Measurements from ENCODE around the gene ACAA1. TPM values are rescaled to one million over a fixed set of nuclear protein-coding genes. Genes with fewer than 3 reads are reported as not detected.
A peak's percentile ranks its signal among the peaks of the same experiment; 100 is the strongest.
"Not testable (repeated sequence)": the region's sequence is repeated elsewhere in the genome, so short reads cannot be mapped to it uniquely, and the experiment has no call there.

ACAA1 gene
- total RNA-seq, 1 experiment from 2014 or later = 23.4 TPM

- H3K27me3 ChIP-seq (ENCODE audit: low read length) = no peaks in the 10 kb centered on the region
- H3K27ac ChIP-seq (ENCODE audit: low read length) = peak overlapping the region; percentile 40
- H2AFZ ChIP-seq (ENCODE audit: low read length) = no peak overlapping the region
- H3K9me3 ChIP-seq (ENCODE audit: low read length) = no peaks in the 10 kb centered on the region
- H3K9me2 ChIP-seq (replicated peaks; ENCODE audit: insufficient read depth, low read length) = no peaks in the 10 kb centered on the region
- H3K9ac ChIP-seq (ENCODE audit: low read length) = peak overlapping the region; percentile 58
- H3K36me3 ChIP-seq (ENCODE audit: insufficient read depth, low read length) = peaks cover 4% of the 10 kb centered on the region; the same call in 1 of the 2 replicates
- H3K4me2 ChIP-seq (ENCODE audit: low read depth, low read length, poor library complexity, severe bottlenecking) = peak overlapping the region; percentile 68
- DNase-seq = no peak
- H3K79me2 ChIP-seq (ENCODE audit: low read length) = peaks cover 71% of the 10 kb centered on the region
- H3K4me3 ChIP-seq (ENCODE audit: low read length) = peak overlapping the region; percentile 89
- peaks cover 19% of the 10 kb centered on the region for H4K20me1 ChIP-seq (ENCODE audit: insufficient read depth, low read depth, low read length)
- peaks cover 60% of the 10 kb centered on the region for H3K4me1 ChIP-seq (ENCODE audit: low read length)
These were observed 30.7 kb upstream of the ACAA1 start for GRCh38 chr3:38167591-38167990.

- peaks cover 8% of the 10 kb centered on the region; the same call in 1 of the 2 replicates for H4K20me1 ChIP-seq (ENCODE audit: insufficient read depth, low read depth, low read length)
- peak overlapping the region; percentile 92 for H3K9ac ChIP-seq (ENCODE audit: low read length)
- H2AFZ ChIP-seq (ENCODE audit: low read length) = no peak overlapping the region
- H3K4me2 ChIP-seq (ENCODE audit: low read depth, low read length, poor library complexity, severe bottlenecking) = peak overlapping the region; percentile 68
- peak overlapping the region; percentile 79 for H3K27ac ChIP-seq (ENCODE audit: low read length)
- DNase-seq = peak; percentile 72
- peaks cover 4% of the 10 kb centered on the region; the same call in 1 of the 2 replicates for H3K36me3 ChIP-seq (ENCODE audit: insufficient read depth, low read length)
- H3K9me2 ChIP-seq (replicated peaks; ENCODE audit: insufficient read depth, low read length) = no peaks in the 10 kb centered on the region
- H3K27me3 ChIP-seq (ENCODE audit: low read length) = no peaks in the 10 kb centered on the region
- peak overlapping the region; percentile 89 for H3K4me3 ChIP-seq (ENCODE audit: low read length)
- H3K79me2 ChIP-seq (ENCODE audit: low read length) = peaks cover 54% of the 10 kb centered on the region
- peaks cover 42% of the 10 kb centered on the region for H3K4me1 ChIP-seq (ENCODE audit: low read length)
- no peaks in the 10 kb centered on the region for H3K9me3 ChIP-seq (ENCODE audit: low read length)
These were observed 28.9 kb upstream of the ACAA1 start for GRCh38 chr3:38165722-38166387.

DNA sequence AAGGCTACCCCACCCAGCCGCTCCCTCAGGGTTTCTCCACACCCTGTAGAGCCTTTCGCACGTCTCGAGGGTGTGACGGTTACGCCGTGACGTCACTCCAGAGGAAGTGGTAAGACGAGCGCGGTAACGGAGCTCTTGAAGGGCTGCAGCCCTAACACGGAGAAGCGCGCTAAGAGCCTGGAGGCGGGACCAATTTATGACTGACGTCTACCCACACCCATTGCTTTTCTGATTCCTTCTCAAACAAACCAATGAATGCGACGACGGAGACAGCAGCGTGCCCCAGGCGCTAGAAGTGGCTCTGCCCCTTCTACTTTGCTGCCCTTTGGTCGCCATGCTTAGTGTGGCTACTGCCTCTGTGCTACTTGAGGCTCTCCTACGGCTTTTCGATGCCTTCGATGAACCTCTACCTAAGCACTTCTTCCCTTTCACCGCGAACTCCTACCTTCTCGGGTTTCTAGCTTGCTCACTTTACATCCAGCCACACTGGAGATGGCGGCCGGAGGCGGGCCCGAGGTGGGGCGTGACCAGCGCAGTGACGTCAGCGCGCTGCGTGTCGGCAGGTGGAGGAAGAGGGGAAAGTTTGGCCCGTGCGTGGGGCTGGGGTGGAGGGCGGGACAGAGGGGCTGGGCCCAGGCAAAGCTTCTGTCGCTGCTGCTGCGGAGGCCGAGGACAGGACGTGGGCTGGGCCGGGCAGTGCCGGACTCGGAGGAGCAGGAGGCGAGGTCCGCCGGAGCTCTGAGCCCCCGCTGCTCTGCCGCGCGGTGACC is 28.2 kb upstream of the ACAA1 start, which contains the start of gene OXSR1:
TSS of gene OXSR1 (plus strand) at position 586 of the 770 bp plus-strand sequence. CDS start 340 bp downstream, outside the sequence.
- Histone ChIP-seq H3K36me3 (ENCODE audit: insufficient read depth, low read length) (peaks cover 4% of the 10 kb centered on the region; the same call in 1 of the 2 replicates), H3K27ac (ENCODE audit: low read length) (peak within 1 kb of the TSS; percentile 79), H4K20me1 (ENCODE audit: insufficient read depth, low read depth, low read length) (peaks cover 3% of the 10 kb centered on the region; the same call in 1 of the 2 replicates), H3K9me3 (ENCODE audit: low read length) (no peaks in the 10 kb centered on the region), H3K4me2 (ENCODE audit: low read depth, low read length, poor library complexity, severe bottlenecking) (peak within 1 kb of the TSS; percentile 68), H3K9me2 (replicated peaks; ENCODE audit: insufficient read depth, low read length) (no peaks in the 10 kb centered on the region), H2AFZ (ENCODE audit: low read length) (peak within 1 kb of the TSS; percentile 77; the same call in 1 of the 2 replicates), H3K4me1 (ENCODE audit: low read length) (peaks cover 37% of the 10 kb centered on the region), H3K9ac (ENCODE audit: low read length) (peak within 1 kb of the TSS; percentile 92), H3K79me2 (ENCODE audit: low read length) (peaks cover 47% of the 10 kb centered on the region), H3K27me3 (ENCODE audit: low read length) (no peaks in the 10 kb centered on the region), H3K4me3 (ENCODE audit: low read length) (peak within 1 kb of the TSS; percentile 89)
- peak; percentile 100 for DNase-seq

GRCh38 chr3:38164643-38164951 is 27.7 kb upstream of the ACAA1 start:
- Histone ChIP-seq H3K4me1 (ENCODE audit: low read length) (peaks cover 37% of the 10 kb centered on the region), H4K20me1 (ENCODE audit: insufficient read depth, low read depth, low read length) (peaks cover 3% of the 10 kb centered on the region; the same call in 1 of the 2 replicates), H3K27me3 (ENCODE audit: low read length) (no peaks in the 10 kb centered on the region), H3K36me3 (ENCODE audit: insufficient read depth, low read length) (peaks cover 4% of the 10 kb centered on the region; the same call in 1 of the 2 replicates), H3K79me2 (ENCODE audit: low read length) (peaks cover 42% of the 10 kb centered on the region), H3K9me3 (ENCODE audit: low read length) (no peaks in the 10 kb centered on the region), H2AFZ (ENCODE audit: low read length) (peak overlapping the region; percentile 10; the same call in 1 of the 2 replicates), H3K9me2 (replicated peaks; ENCODE audit: insufficient read depth, low read length) (no peaks in the 10 kb centered on the region), H3K4me3 (ENCODE audit: low read length) (peak overlapping the region; percentile 89), H3K4me2 (ENCODE audit: low read depth, low read length, poor library complexity, severe bottlenecking) (peak overlapping the region; percentile 68), H3K27ac (ENCODE audit: low read length) (peak overlapping the region; percentile 31), H3K9ac (ENCODE audit: low read length) (peak overlapping the region; percentile 66)
- no peak for DNase-seq

DNA sequence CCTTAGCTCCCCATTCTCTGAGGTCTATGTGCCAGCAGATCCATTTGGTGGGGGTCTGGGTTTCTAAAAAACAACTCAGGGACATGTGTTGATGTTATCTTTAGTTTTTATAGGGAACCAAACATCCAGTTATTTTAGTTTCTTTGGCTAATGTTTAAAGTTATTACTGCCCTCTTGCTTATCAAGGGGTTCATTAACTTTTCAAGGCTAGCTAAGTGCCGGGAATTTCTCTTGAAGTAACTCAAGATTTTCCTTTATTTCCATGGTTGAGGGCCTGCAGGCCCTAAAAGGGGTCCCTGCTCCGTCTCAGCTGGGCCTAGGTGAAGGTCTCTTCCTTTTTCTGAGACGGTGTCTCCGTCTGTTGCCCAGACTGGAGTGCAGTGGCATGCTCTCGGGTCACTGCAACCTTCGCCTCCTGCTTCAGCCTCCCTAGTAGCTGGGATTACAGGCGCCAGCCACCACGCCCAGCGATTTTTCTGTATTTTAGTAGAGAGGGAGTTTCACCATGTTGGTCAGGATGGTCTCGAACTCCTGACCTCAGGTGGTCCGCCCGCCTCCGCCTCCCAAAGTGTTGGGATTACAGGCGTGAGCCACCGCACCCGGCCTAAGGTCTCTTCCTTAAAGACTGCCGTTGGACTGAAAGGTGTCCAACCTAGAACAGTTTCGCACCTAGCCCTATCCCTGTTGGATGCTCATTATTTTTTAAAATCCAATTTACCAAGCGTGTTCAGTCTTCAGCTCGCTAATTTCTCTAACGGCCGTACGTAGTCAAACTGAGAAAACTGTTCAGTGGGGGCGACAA is 27.1 kb upstream of the ACAA1 start:
- no peak for DNase-seq
- Histone ChIP-seq H3K9me2 (replicated peaks; ENCODE audit: insufficient read depth, low read length) (no peaks in the 10 kb centered on the region), H3K36me3 (ENCODE audit: insufficient read depth, low read length) (peaks cover 4% of the 10 kb centered on the region; the same call in 1 of the 2 replicates), H3K4me1 (ENCODE audit: low read length) (peaks cover 36% of the 10 kb centered on the region), H4K20me1 (ENCODE audit: insufficient read depth, low read depth, low read length) (peaks cover 3% of the 10 kb centered on the region; the same call in 1 of the 2 replicates), H3K4me2 (ENCODE audit: low read depth, low read length, poor library complexity, severe bottlenecking) (peak overlapping the region; percentile 68), H2AFZ (ENCODE audit: low read length) (0 out of 2 replicates have a peak overlapping the region, but pooled peaks have one; percentile 32), H3K27me3 (ENCODE audit: low read length) (no peaks in the 10 kb centered on the region), H3K79me2 (ENCODE audit: low read length) (peaks cover 36% of the 10 kb centered on the region), H3K9me3 (ENCODE audit: low read length) (no peaks in the 10 kb centered on the region), H3K4me3 (ENCODE audit: low read length) (peak overlapping the region; percentile 89), H3K27ac (ENCODE audit: low read length) (peak overlapping the region; percentile 31), H3K9ac (ENCODE audit: low read length) (peak overlapping the region; percentile 66)

- Histone ChIP-seq H3K27ac (ENCODE audit: low read length) (no peak overlapping the region), H3K4me1 (ENCODE audit: low read length) (peaks cover 28% of the 10 kb centered on the region), H3K79me2 (ENCODE audit: low read length) (peaks cover 29% of the 10 kb centered on the region), H3K36me3 (ENCODE audit: insufficient read depth, low read length) (no peaks in the 10 kb centered on the region; the same call in 1 of the 2 replicates), H3K4me3 (ENCODE audit: low read length) (peak overlapping the region; percentile 89; the same call in 1 of the 2 replicates), H4K20me1 (ENCODE audit: insufficient read depth, low read depth, low read length) (peaks cover 3% of the 10 kb centered on the region; the same call in 1 of the 2 replicates), H3K9me2 (replicated peaks; ENCODE audit: insufficient read depth, low read length) (no peaks in the 10 kb centered on the region), H3K27me3 (ENCODE audit: low read length) (no peaks in the 10 kb centered on the region), H3K9me3 (ENCODE audit: low read length) (no peaks in the 10 kb centered on the region), H3K9ac (ENCODE audit: low read length) (no peak overlapping the region), H3K4me2 (ENCODE audit: low read depth, low read length, poor library complexity, severe bottlenecking) (peak overlapping the region; percentile 68), H2AFZ (ENCODE audit: low read length) (peak overlapping the region; percentile 49; the same call in 1 of the 2 replicates)
- DNase-seq = peak; percentile 76
These were observed 26.4 kb upstream of the ACAA1 start for GRCh38 chr3:38163117-38163840.

DNA sequence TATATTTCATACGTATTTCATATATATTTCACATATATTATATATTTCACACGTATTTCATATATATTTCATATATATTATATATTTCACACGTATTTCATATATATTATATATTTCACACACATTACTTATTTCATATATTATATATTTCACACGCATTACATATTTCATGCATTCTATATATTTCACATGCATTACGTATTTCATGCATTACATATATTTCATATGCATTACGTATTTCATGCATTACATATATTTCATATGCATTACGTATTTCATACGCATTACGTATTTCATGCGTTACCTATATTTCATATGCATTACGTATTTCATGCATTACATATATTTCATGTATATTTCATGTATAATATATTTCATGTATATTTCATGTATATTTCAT is 23.8 kb upstream of the ACAA1 start:
- H3K27me3 ChIP-seq (ENCODE audit: low read length); H3K4me3 ChIP-seq (ENCODE audit: low read length); H2AFZ ChIP-seq (ENCODE audit: low read length); H4K20me1 ChIP-seq (ENCODE audit: insufficient read depth, low read depth, low read length); H3K9me3 ChIP-seq (ENCODE audit: low read length); DNase-seq; H3K36me3 ChIP-seq (ENCODE audit: insufficient read depth, low read length); H3K79me2 ChIP-seq (ENCODE audit: low read length); H3K9me2 ChIP-seq (replicated peaks; ENCODE audit: insufficient read depth, low read length); H3K9ac ChIP-seq (ENCODE audit: low read length); H3K27ac ChIP-seq (ENCODE audit: low read length); H3K4me2 ChIP-seq (ENCODE audit: low read depth, low read length, poor library complexity, severe bottlenecking): not testable (repeated sequence)
- H3K4me1 ChIP-seq (ENCODE audit: low read length) = peaks cover 11% of the 10 kb centered on the region
